ENCODE results near the gene PMS2. TPM values are rescaled to one million over a fixed set of nuclear protein-coding genes. Genes with fewer than 3 reads are reported as not detected.

PMS2 gene
- total RNA-seq, 1 donor from 2014 or later: 16.3 TPM

GRCh38 chr7:6030988-6031387 lies 22.1 kb upstream of the PMS2 start, which contains the start of gene ANKRD61:
Gene ANKRD61, plus strand, starts transcription at chr7:6031376. Its CDS starts 0 bp downstream, at chr7:6031376.
- H3K4me3 Mint-ChIP-seq (ENCODE audit: unreplicated experiment): no peak within 1 kb of the TSS
- TF ChIP-seq CTCF (IDR thresholded peaks at IDR 0.05; ENCODE audit: unreplicated experiment): no peak
- H3K4me1 Mint-ChIP-seq (ENCODE audit: unreplicated experiment): peaks cover 6% of the 10 kb centered on the region
- no peaks in the 10 kb centered on the region for H3K27me3 Mint-ChIP-seq (ENCODE audit: unreplicated experiment)
- DNase-seq (ENCODE audit: low spot score): no peak
- peaks cover 30% of the 10 kb centered on the region for H3K36me3 Mint-ChIP-seq (ENCODE audit: low read depth, unreplicated experiment)
- H3K9me3 Mint-ChIP-seq (ENCODE audit: unreplicated experiment): no peaks in the 10 kb centered on the region
- no peak within 1 kb of the TSS for H3K27ac Mint-ChIP-seq (ENCODE audit: unreplicated experiment)

- Mint-ChIP-seq H3K4me3 (ENCODE audit: unreplicated experiment) (no peak overlapping the region), H3K4me1 (ENCODE audit: unreplicated experiment) (peaks cover 13% of the 10 kb centered on the region), H3K9me3 (ENCODE audit: unreplicated experiment) (no peaks in the 10 kb centered on the region), H3K36me3 (ENCODE audit: low read depth, unreplicated experiment) (peaks cover 26% of the 10 kb centered on the region), H3K27me3 (ENCODE audit: unreplicated experiment) (no peaks in the 10 kb centered on the region), H3K27ac (ENCODE audit: unreplicated experiment) (no peak overlapping the region)
- DNase-seq (ENCODE audit: low spot score): no peak
- no peak for TF ChIP-seq CTCF (IDR thresholded peaks at IDR 0.05; ENCODE audit: unreplicated experiment)
These were observed 19.7 kb upstream of the PMS2 start for GRCh38 chr7:6028563-6028962.

GRCh38 chr7:6027806-6028365 lies 19.0 kb upstream of the PMS2 start:
- no peaks in the 10 kb centered on the region for H3K9me3 Mint-ChIP-seq (ENCODE audit: unreplicated experiment)
- no peak overlapping the region for H3K4me3 Mint-ChIP-seq (ENCODE audit: unreplicated experiment)
- TF ChIP-seq CTCF (IDR thresholded peaks at IDR 0.05; ENCODE audit: unreplicated experiment): no peak
- peaks cover 13% of the 10 kb centered on the region for H3K4me1 Mint-ChIP-seq (ENCODE audit: unreplicated experiment)
- no peaks in the 10 kb centered on the region for H3K27me3 Mint-ChIP-seq (ENCODE audit: unreplicated experiment)
- peaks cover 33% of the 10 kb centered on the region for H3K36me3 Mint-ChIP-seq (ENCODE audit: low read depth, unreplicated experiment)
- no peak overlapping the region for H3K27ac Mint-ChIP-seq (ENCODE audit: unreplicated experiment)
- DNase-seq (ENCODE audit: low spot score): no peak

GRCh38 chr7:6026820-6027311 lies 18.0 kb upstream of the PMS2 start:
- DNase-seq (ENCODE audit: low spot score): no peak
- Mint-ChIP-seq H3K27ac (ENCODE audit: unreplicated experiment) (no peak overlapping the region), H3K36me3 (ENCODE audit: low read depth, unreplicated experiment) (peaks cover 43% of the 10 kb centered on the region), H3K4me3 (ENCODE audit: unreplicated experiment) (no peak overlapping the region), H3K4me1 (ENCODE audit: unreplicated experiment) (peaks cover 13% of the 10 kb centered on the region), H3K27me3 (ENCODE audit: unreplicated experiment) (no peaks in the 10 kb centered on the region), H3K9me3 (ENCODE audit: unreplicated experiment) (no peaks in the 10 kb centered on the region)
- no peak for TF ChIP-seq CTCF (IDR thresholded peaks at IDR 0.05; ENCODE audit: unreplicated experiment)

DNA sequence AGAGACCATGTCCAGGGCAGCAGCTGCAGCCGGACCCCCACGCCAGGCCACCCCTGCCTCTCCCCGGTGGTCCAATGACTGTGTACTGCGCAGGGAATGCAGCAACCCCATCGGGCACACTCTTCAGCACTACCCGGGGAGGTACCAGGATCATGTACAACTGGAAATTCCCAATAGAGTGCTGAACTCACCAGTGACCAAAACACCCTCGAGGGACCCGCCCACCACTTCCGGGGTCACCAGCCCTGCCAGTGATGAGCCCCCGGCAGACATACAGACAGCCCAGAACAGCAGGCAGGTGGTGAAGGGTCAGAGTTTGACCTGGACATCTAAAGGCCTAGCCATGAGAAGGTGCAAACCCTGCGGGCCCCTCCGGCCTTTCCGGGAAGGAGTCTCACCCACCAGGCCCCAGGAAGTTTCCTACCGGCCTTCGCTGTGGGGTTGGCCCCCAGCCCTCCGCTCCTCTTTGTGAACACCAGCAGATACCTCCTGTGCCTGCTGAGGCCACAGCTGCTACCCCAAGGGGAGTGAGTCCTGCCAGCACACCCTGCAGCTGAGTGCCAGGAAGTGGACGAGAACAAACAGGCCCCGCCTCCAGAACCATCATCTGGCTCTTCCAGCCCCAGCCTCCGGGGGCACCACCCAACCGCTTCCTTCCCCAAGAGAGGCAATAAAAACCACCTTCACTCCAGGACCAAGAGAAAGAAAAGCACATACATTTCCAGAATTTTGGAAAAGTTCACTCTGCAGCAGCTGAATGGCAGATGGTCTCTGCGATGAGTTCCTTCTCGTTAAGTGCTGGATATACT lies 17.4 kb upstream of the PMS2 start:
- Mint-ChIP-seq H3K4me3 (ENCODE audit: unreplicated experiment) (no peak overlapping the region), H3K27me3 (ENCODE audit: unreplicated experiment) (no peaks in the 10 kb centered on the region), H3K36me3 (ENCODE audit: low read depth, unreplicated experiment) (peaks cover 47% of the 10 kb centered on the region), H3K9me3 (ENCODE audit: unreplicated experiment) (no peaks in the 10 kb centered on the region), H3K27ac (ENCODE audit: unreplicated experiment) (no peak overlapping the region), H3K4me1 (ENCODE audit: unreplicated experiment) (peaks cover 13% of the 10 kb centered on the region)
- no peak for TF ChIP-seq CTCF (IDR thresholded peaks at IDR 0.05; ENCODE audit: unreplicated experiment)
- peak; percentile 49 for DNase-seq (ENCODE audit: low spot score)
